Mesothelial cell of epicardium (in vitro differentiated cells): Measurements from ENCODE around the gene DYNC2I2. TPM values are rescaled to one million over a fixed set of nuclear protein-coding genes. Genes with fewer than 3 reads are reported as not detected.
"Not testable (repeated sequence)": the region's sequence is repeated elsewhere in the genome, so short reads cannot be mapped to it uniquely, and the experiment has no call there.

ENCODE experiments used
- DNase-seq, 2 experiments: peaks; one replicate each; pipeline ENCODE4 v3.0.0; 2021; ENCODE audit warnings: low spot score in 2 of 2; ENCODE audit not compliant: unreplicated experiment in 2 of 2
- H3K27ac Mint-ChIP-seq: 2 replicates; pipeline ENCODE4 v1.8.0; 2021; ENCODE audit warnings: mixed read lengths
- H3K27me3 Mint-ChIP-seq: 2 replicates; pipeline ENCODE4 v1.8.0; 2021; ENCODE audit warnings: low read depth, mixed read lengths
- H3K36me3 Mint-ChIP-seq: 2 replicates; pipeline ENCODE4 v1.8.0; 2021; ENCODE audit warnings: mixed read lengths
- H3K4me1 Mint-ChIP-seq: 2 replicates; pipeline ENCODE4 v1.8.0; 2021; ENCODE audit warnings: mixed read lengths
- H3K4me3 Mint-ChIP-seq: 2 replicates; pipeline ENCODE4 v1.8.0; 2021; ENCODE audit warnings: mild to moderate bottlenecking, moderate library complexity, mixed read lengths
- H3K9me3 Mint-ChIP-seq: 2 replicates; pipeline ENCODE4 v1.8.0; 2021; ENCODE audit warnings: mixed read lengths
- total RNA-seq: library from RNA; stranded (reverse); gene quantifications from 3 replicates; pipeline ENCODE4 v1.2.1, GENCODE V29; 2021
- TF ChIP-seq, protein P1 (sequence below): fragments of 200-600 bp; sonication (generic); IDR thresholded peaks from one replicate; pipeline ENCODE4 v1.5.0; 2021; ENCODE audit warnings: antibody characterized with exemption; ENCODE audit not compliant: unreplicated experiment

The DYNC2I2 gene
- total RNA-seq, 1 donor from 2014 or later, result 37.2 TPM

DNA sequence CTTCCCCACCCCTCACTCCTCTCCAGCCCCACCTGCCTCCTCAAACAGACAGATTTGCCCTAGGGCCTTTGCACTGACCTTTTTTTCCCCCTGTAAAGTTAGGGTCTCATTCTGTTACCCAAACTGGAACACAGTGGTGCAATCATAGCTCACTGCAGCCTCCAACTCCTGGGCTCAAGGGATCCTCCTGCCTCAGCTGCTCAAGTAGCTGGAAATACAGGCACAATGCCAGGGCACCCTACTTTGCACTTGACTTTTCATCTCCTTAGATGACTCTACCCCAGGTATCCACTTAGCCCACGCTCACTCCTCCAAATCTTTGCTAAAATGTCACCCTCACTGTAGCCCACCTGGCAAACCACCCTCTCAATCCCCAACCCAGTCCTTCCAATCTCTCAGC is 2.2 kb downstream of the DYNC2I2 start:
- Mint-ChIP-seq H3K4me1 (peaks cover 4% of the 10 kb centered on the region), H3K36me3 (peaks cover 2% of the 10 kb centered on the region), H3K9me3 (no peaks in the 10 kb centered on the region), H3K4me3 (peak overlapping the region; percentile 48), H3K27me3 (no peaks in the 10 kb centered on the region), H3K27ac (peak overlapping the region; percentile 57)
- TF ChIP-seq, protein P1, sequence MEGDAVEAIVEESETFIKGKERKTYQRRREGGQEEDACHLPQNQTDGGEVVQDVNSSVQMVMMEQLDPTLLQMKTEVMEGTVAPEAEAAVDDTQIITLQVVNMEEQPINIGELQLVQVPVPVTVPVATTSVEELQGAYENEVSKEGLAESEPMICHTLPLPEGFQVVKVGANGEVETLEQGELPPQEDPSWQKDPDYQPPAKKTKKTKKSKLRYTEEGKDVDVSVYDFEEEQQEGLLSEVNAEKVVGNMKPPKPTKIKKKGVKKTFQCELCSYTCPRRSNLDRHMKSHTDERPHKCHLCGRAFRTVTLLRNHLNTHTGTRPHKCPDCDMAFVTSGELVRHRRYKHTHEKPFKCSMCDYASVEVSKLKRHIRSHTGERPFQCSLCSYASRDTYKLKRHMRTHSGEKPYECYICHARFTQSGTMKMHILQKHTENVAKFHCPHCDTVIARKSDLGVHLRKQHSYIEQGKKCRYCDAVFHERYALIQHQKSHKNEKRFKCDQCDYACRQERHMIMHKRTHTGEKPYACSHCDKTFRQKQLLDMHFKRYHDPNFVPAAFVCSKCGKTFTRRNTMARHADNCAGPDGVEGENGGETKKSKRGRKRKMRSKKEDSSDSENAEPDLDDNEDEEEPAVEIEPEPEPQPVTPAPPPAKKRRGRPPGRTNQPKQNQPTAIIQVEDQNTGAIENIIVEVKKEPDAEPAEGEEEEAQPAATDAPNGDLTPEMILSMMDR, result no peak
- DNase-seq, result no peak

DNA sequence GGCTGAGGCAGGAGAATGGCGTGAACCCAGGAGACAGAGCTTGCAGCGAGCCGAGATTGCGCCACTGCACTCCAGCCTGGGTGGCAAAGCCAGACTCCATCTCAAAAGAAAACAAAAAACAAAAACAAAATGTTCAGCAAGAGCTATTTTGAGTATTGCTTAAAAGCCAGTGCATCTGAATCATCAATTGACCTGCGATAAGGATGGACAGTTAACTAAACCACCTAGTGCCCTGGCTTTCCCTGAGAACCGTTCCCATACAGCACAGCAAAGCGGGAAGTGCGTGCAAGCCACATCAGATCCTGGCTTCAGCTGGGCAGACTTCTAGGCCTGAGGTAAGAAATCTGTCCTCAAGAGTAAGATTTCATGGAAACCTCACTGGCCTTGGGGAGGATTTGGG is 2.7 kb downstream of the DYNC2I2 start:
- H3K27ac Mint-ChIP-seq, result no peak overlapping the region
- TF ChIP-seq, protein P1, result no peak
- H3K4me3 Mint-ChIP-seq, result peak overlapping the region; percentile 4
- peaks cover 2% of the 10 kb centered on the region for H3K36me3 Mint-ChIP-seq
- DNase-seq, result no peak
- no peaks in the 10 kb centered on the region for H3K9me3 Mint-ChIP-seq
- H3K27me3 Mint-ChIP-seq, result no peaks in the 10 kb centered on the region
- peaks cover 4% of the 10 kb centered on the region for H3K4me1 Mint-ChIP-seq

DNA sequence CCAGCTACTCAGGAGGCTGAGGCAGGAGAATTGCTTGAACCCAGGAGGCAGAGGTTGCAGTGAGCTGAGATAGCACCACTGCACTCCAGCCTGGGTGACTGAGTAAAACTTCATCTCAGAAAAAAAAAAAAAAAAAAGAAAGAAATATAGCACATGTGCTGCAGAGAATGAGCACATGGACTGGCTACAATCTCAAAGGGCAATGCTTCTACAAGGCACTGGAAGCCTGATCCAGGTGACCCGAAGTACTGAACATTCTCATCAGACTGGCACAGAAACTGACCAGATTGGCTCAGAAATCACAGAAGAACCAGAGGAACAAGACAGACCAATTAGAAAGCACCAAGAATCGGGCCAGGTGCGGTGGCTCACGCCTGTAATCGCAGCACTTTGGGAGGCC is 4.8 kb downstream of the DYNC2I2 start:
- no peak for DNase-seq
- TF ChIP-seq, protein P1, result no peak
- Mint-ChIP-seq H3K4me3 (no peak overlapping the region), H3K9me3 (no peaks in the 10 kb centered on the region), H3K36me3 (peaks cover 4% of the 10 kb centered on the region), H3K27ac (no peak overlapping the region), H3K4me1 (no peaks in the 10 kb centered on the region), H3K27me3 (no peaks in the 10 kb centered on the region)

DNA sequence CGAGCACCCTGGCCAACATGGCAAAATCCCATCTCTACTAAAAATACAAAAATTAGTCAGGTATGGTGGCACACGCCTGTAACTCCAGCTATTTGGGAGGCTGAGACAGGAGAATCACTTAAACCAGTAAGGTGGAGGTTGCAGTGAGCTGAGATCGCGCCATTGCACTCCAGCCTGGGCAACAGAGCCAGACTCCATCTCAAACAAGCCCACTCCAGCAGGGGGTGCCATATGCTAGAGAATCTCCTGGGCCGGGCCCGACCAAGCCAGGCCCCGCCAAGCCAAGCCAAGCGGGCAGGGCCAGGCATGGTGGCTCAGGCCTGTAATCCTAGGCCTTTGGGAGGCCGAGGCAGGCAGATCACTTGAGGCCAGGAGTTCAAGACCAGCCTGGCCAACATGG is 8.4 kb downstream of the DYNC2I2 start:
- H3K4me3 Mint-ChIP-seq, DNase-seq, H3K4me1 Mint-ChIP-seq, H3K27ac Mint-ChIP-seq, H3K36me3 Mint-ChIP-seq, H3K9me3 Mint-ChIP-seq, H3K27me3 Mint-ChIP-seq: not testable (repeated sequence)

DNA sequence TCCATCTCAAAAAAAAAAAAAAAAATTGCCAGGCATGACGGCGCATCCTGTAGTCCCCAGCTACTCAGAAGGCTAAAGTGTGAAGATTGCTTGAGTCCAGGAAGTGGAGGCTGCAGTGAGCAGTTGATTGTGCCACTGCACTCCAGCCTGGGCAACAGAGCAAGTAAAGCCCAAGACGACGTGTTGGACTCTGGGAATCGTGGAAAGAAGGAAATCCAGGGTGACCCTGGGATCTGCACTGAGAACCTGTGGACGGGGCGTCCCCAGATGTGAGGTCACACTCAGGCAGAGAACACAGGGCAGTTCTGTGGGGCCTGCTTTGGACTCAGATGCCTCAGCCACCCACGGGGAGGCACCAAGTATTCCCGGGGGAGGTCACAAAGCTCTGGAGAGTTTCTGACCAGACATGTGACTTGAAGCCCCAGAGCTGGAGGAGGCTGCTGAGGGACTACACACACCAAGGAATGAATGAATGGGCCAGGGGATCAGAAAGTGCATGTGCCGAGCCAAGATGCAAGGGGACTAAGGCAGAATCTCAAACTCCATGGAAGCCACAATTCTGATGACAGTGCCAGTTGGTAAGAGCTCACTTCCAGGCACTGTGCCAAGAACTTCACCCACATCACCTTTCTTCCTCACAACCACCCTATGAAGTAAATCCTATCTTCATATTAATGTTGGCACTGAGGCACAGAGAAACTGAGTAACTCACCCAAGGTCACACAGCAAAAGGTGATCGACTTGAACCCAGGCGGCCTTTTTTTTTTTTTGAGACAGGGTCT is 12.9 kb downstream of the DYNC2I2 start:
- TF ChIP-seq, protein P1, result no peak
- no peak overlapping the region for H3K27ac Mint-ChIP-seq
- no peaks in the 10 kb centered on the region for H3K9me3 Mint-ChIP-seq
- no peaks in the 10 kb centered on the region for H3K4me1 Mint-ChIP-seq
- H3K36me3 Mint-ChIP-seq, result peaks cover 8% of the 10 kb centered on the region
- no peak for DNase-seq
- no peak overlapping the region for H3K4me3 Mint-ChIP-seq
- no peaks in the 10 kb centered on the region for H3K27me3 Mint-ChIP-seq

DNA sequence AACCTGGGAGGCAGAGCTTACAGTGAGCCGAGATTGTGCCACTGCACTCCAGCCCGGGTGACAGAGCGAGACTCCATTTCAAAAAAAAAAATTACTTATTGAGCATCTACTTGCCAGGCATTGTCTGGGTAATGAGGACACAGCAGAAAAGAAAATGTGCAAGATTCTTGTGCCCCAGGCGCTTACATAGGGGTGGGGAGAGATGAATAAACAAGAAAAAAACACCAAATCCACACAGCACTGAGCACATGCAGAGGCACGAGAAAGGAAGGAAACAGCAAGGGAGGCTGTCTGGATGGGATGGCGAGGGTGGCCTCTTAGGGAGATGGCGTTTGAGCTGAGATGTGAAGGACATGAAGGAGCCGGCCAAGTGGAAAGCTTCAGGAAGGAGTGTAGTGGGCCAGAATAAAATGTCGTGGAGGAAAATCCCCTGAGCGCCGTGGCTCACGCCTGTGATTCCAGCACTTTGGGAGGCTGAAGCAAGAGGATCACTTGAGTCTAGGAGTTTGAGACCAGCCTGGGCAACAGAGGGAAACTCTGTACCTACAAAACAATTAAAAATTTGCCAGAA is 13.9 kb downstream of the DYNC2I2 start:
- H3K27ac Mint-ChIP-seq, result peak overlapping the region; percentile 21
- no peaks in the 10 kb centered on the region for H3K27me3 Mint-ChIP-seq
- peaks cover 12% of the 10 kb centered on the region for H3K36me3 Mint-ChIP-seq
- H3K9me3 Mint-ChIP-seq, result no peaks in the 10 kb centered on the region
- no peak overlapping the region for H3K4me3 Mint-ChIP-seq
- no peak for DNase-seq
- no peaks in the 10 kb centered on the region for H3K4me1 Mint-ChIP-seq
- TF ChIP-seq, protein P1, result no peak
